ENCODE data around the gene PROSER2.

The PROSER2 gene

DNA sequence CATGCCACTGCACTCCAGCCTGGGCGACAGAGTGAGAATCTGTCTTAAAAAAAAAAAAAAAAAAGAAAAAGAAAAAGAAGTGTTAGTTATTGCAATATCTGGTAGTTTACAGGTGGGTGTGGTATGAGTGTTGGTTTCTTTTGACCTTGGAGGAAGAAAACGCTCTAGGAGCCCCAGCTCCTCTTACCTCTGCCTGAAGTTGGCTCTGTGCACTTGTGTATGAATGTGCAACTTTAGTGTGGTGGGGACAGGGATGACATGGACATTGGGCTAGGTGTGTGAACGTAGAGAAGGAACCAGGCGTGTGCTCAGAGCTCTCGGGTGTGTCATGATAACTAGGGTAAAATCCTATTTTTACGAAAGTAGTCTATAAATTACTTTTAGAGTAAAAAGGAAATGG is 11.9 kb downstream of the PROSER2 start:
- H3K36me3 ChIP-seq (replicated peaks; ENCODE audit: insufficient read depth, low read length): no peaks in the 10 kb centered on the region
- no peaks in the 10 kb centered on the region for H3K9me3 ChIP-seq (replicated peaks; ENCODE audit: insufficient read depth, low read length)
- H3K4me1 ChIP-seq (ENCODE audit: low read length): no peaks in the 10 kb centered on the region
- no peak overlapping the region for H3K4me3 ChIP-seq (ENCODE audit: low read length)
- H3K4me2 ChIP-seq (ENCODE audit: low read depth, low read length): no peak overlapping the region
- no peaks in the 10 kb centered on the region for H3K9me2 ChIP-seq (replicated peaks; ENCODE audit: insufficient read depth, low read length)
- no peak for TF ChIP-seq EZH2 (optimal IDR thresholded peaks at IDR 0.05; ENCODE audit: low read depth, low read length)
- TF ChIP-seq EZH2phosphoT487 (IDR thresholded peaks at IDR 0.05; ENCODE audit: low read length): no peak
- TF ChIP-seq, protein P1, sequence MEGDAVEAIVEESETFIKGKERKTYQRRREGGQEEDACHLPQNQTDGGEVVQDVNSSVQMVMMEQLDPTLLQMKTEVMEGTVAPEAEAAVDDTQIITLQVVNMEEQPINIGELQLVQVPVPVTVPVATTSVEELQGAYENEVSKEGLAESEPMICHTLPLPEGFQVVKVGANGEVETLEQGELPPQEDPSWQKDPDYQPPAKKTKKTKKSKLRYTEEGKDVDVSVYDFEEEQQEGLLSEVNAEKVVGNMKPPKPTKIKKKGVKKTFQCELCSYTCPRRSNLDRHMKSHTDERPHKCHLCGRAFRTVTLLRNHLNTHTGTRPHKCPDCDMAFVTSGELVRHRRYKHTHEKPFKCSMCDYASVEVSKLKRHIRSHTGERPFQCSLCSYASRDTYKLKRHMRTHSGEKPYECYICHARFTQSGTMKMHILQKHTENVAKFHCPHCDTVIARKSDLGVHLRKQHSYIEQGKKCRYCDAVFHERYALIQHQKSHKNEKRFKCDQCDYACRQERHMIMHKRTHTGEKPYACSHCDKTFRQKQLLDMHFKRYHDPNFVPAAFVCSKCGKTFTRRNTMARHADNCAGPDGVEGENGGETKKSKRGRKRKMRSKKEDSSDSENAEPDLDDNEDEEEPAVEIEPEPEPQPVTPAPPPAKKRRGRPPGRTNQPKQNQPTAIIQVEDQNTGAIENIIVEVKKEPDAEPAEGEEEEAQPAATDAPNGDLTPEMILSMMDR (IDR thresholded peaks at IDR 0.05; ENCODE audit: low read length): no peak
- DNase-seq: no peak
- no peak overlapping the region for H3K27ac ChIP-seq (ENCODE audit: low read length)
- H3F3A ChIP-seq (ENCODE audit: insufficient read depth, low read length): no peaks in the 10 kb centered on the region
- no peak overlapping the region for H2AFZ ChIP-seq (ENCODE audit: low read length)
- H3K27me3 ChIP-seq (replicated peaks; ENCODE audit: insufficient read depth, low read length): no peaks in the 10 kb centered on the region
- no peaks in the 10 kb centered on the region for H4K20me1 ChIP-seq (ENCODE audit: insufficient read depth, low read length)
- no peaks in the 10 kb centered on the region for H3K79me2 ChIP-seq (ENCODE audit: low read length)
- H3K9ac ChIP-seq (ENCODE audit: low read length): no peak overlapping the region

DNA sequence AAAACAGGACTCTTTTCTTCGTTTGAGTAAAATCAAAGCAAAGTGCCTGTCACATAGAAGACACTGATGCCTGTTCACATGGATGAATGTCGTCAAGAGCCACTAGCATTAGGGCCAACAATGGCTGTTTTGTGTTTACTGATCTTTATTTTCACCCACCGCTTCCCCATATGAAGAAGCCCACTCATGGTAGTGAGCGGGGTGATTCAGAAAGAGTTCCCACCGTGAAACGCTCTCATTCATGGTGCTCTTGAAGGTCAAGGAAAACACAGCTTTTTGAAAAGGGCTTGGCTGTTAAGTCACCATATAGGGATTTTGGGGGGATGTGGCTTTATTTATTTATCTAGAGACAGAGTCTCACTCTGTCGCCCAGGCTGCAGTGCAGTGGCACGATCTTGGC is 12.5 kb downstream of the PROSER2 start:
- no peaks in the 10 kb centered on the region for H3K79me2 ChIP-seq (ENCODE audit: low read length)
- H3K27me3 ChIP-seq (replicated peaks; ENCODE audit: insufficient read depth, low read length): no peaks in the 10 kb centered on the region
- no peak for TF ChIP-seq EZH2 (optimal IDR thresholded peaks at IDR 0.05; ENCODE audit: low read depth, low read length)
- no peak overlapping the region for H3K4me3 ChIP-seq (ENCODE audit: low read length)
- no peak overlapping the region for H3K4me2 ChIP-seq (ENCODE audit: low read depth, low read length)
- no peaks in the 10 kb centered on the region for H3K9me2 ChIP-seq (replicated peaks; ENCODE audit: insufficient read depth, low read length)
- no peak overlapping the region for H2AFZ ChIP-seq (ENCODE audit: low read length)
- no peaks in the 10 kb centered on the region for H3K4me1 ChIP-seq (ENCODE audit: low read length)
- DNase-seq: no peak
- H3K9ac ChIP-seq (ENCODE audit: low read length): no peak overlapping the region
- H3K9me3 ChIP-seq (replicated peaks; ENCODE audit: insufficient read depth, low read length): no peaks in the 10 kb centered on the region
- H3K36me3 ChIP-seq (replicated peaks; ENCODE audit: insufficient read depth, low read length): no peaks in the 10 kb centered on the region
- H3K27ac ChIP-seq (ENCODE audit: low read length): no peak overlapping the region
- no peaks in the 10 kb centered on the region for H4K20me1 ChIP-seq (ENCODE audit: insufficient read depth, low read length)
- H3F3A ChIP-seq (ENCODE audit: insufficient read depth, low read length): no peaks in the 10 kb centered on the region

DNA sequence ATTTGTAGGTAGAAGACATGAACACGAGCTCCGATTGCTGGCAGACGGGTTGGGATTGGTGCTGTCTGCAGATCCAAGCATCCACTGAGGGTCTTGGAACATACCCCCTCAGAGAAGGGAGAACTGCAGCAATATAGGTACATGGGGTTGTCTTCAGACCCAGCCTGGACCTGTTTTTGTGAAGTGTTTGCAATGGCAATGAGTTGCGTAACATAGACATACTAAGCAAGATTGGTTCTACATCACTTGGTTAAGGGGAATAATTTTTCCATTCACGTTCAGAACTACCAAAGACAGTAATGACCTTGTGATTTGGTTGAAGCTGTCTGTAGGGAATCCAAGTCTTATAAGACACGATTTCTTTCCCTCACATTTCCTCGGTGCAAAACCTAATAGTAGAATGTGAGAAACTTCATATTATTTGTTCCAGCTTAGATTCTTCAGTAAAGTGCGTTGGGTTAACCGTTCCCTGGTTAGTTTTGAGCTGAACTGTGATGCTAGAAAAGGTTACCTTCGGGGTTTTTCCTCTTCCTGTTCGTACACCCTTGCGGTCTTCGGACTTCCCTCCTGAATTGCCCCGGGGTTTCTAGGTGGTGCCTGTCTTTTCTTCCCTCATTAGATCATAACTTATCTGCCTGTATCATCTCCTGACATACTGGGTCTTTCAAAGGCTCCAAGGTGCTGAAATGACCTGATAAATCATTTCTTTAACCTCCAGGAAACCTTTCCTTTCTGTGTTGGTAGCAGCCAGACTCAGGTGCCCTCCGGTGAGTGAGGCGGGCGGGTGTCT is 14.4 kb downstream of the PROSER2 start:
- H3K4me2 ChIP-seq (ENCODE audit: low read depth, low read length): no peak overlapping the region
- no peak for TF ChIP-seq EZH2phosphoT487 (IDR thresholded peaks at IDR 0.05; ENCODE audit: low read length)
- no peak for TF ChIP-seq EZH2 (optimal IDR thresholded peaks at IDR 0.05; ENCODE audit: low read depth, low read length)
- TF ChIP-seq, protein P1 (IDR thresholded peaks at IDR 0.05; ENCODE audit: low read length): no peak
- H2AFZ ChIP-seq (ENCODE audit: low read length): no peak overlapping the region
- no peaks in the 10 kb centered on the region for H3K79me2 ChIP-seq (ENCODE audit: low read length)
- H3K4me1 ChIP-seq (ENCODE audit: low read length): no peaks in the 10 kb centered on the region
- DNase-seq: no peak
- no peaks in the 10 kb centered on the region for H3F3A ChIP-seq (ENCODE audit: insufficient read depth, low read length)
- H3K27ac ChIP-seq (ENCODE audit: low read length): no peak overlapping the region
- no peaks in the 10 kb centered on the region for H4K20me1 ChIP-seq (ENCODE audit: insufficient read depth, low read length)
- no peak overlapping the region for H3K9ac ChIP-seq (ENCODE audit: low read length)
- H3K36me3 ChIP-seq (replicated peaks; ENCODE audit: insufficient read depth, low read length): no peaks in the 10 kb centered on the region
- H3K9me2 ChIP-seq (replicated peaks; ENCODE audit: insufficient read depth, low read length): no peaks in the 10 kb centered on the region
- no peaks in the 10 kb centered on the region for H3K9me3 ChIP-seq (replicated peaks; ENCODE audit: insufficient read depth, low read length)
- H3K27me3 ChIP-seq (replicated peaks; ENCODE audit: insufficient read depth, low read length): no peaks in the 10 kb centered on the region
- no peak overlapping the region for H3K4me3 ChIP-seq (ENCODE audit: low read length)

DNA sequence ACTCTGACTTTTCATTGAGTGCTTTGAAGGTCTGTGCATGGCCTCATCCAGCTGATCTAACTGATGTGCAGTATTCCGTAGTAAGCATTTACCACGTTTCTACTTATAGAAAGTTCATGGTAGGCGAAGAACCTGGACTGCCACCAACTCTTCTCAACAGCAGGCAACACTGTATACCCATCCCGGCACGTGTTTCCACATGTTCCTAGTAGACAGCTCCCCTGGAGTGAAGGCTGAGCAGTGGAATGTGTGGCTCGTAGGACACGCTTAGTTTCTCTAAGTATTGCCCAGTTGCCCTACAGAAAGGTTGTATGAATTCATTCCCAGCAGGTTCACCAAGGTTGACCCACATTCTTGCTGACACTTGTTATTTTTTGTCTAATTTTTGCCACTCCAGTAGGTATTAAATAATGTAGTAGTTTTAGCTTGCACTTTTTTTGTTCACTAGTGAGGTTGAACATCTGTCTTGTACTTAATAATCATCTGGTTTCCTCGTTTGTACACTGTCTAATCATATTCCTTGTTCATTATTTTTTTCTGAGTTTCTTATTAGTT is 15.2 kb downstream of the PROSER2 start:
- Histone ChIP-seq H3K4me2 (ENCODE audit: low read depth, low read length) (no peak overlapping the region), H4K20me1 (ENCODE audit: insufficient read depth, low read length) (no peaks in the 10 kb centered on the region), H3K9ac (ENCODE audit: low read length) (no peak overlapping the region), H3K27me3 (replicated peaks; ENCODE audit: insufficient read depth, low read length) (no peaks in the 10 kb centered on the region), H3F3A (ENCODE audit: insufficient read depth, low read length) (no peaks in the 10 kb centered on the region), H3K79me2 (ENCODE audit: low read length) (no peaks in the 10 kb centered on the region), H3K9me2 (replicated peaks; ENCODE audit: insufficient read depth, low read length) (no peaks in the 10 kb centered on the region), H3K36me3 (replicated peaks; ENCODE audit: insufficient read depth, low read length) (no peaks in the 10 kb centered on the region), H3K4me3 (ENCODE audit: low read length) (no peak overlapping the region), H3K9me3 (replicated peaks; ENCODE audit: insufficient read depth, low read length) (no peaks in the 10 kb centered on the region), H3K27ac (ENCODE audit: low read length) (no peak overlapping the region), H2AFZ (ENCODE audit: low read length) (no peak overlapping the region), H3K4me1 (ENCODE audit: low read length) (no peaks in the 10 kb centered on the region)
- no peak for DNase-seq
- TF ChIP-seq EZH2phosphoT487 (IDR thresholded peaks at IDR 0.05; ENCODE audit: low read length) (no peak), EZH2 (optimal IDR thresholded peaks at IDR 0.05; ENCODE audit: low read depth, low read length) (no peak)
- TF ChIP-seq, protein P1 (IDR thresholded peaks at IDR 0.05; ENCODE audit: low read length): no peak

Data from MM.1S (cell line).